T-helper 1 cell treated with Interleukin-12 subunit alpha and Interleukin-12 subunit beta and Interleukin-4 antibody, amounts not matched to agents 30 μg/mL and 1 μg/mL, for 36 hours (primary cell): Measurements from ENCODE around the gene ARL14EPL.

Experiments used
- H3K27ac Mint-ChIP-seq: one replicate; pipeline ENCODE4 v1.8.0; 2021; ENCODE audit warnings: mild to moderate bottlenecking, mixed read lengths
- H3K27me3 Mint-ChIP-seq: one replicate; pipeline ENCODE4 v1.8.0; 2021; ENCODE audit warnings: low read depth, mixed read lengths
- H3K36me3 Mint-ChIP-seq: one replicate; pipeline ENCODE4 v1.8.0; 2021; ENCODE audit warnings: low read depth, mixed read lengths
- H3K4me1 Mint-ChIP-seq: one replicate; pipeline ENCODE4 v1.8.0; 2021; ENCODE audit warnings: low read depth, mixed read lengths
- H3K4me3 Mint-ChIP-seq: one replicate; pipeline ENCODE4 v1.8.0; 2021; ENCODE audit warnings: mild to moderate bottlenecking, moderate library complexity, mixed read lengths
- H3K9me3 Mint-ChIP-seq: one replicate; pipeline ENCODE4 v1.8.0; 2021; ENCODE audit warnings: mixed read lengths

Gene ARL14EPL

GRCh38 chr5:116032094-116032517, at the start of gene ARL14EPL:
ARL14EPL (plus strand) TSS chr5:116032472; CDS start chr5:116051466, 18,994 bp downstream.
- no peaks in the 10 kb centered on the region for H3K4me1 Mint-ChIP-seq
- H3K9me3 Mint-ChIP-seq = no peaks in the 10 kb centered on the region
- no peak within 1 kb of the TSS for H3K27ac Mint-ChIP-seq
- no peaks in the 10 kb centered on the region for H3K36me3 Mint-ChIP-seq
- H3K27me3 Mint-ChIP-seq = peaks cover 22% of the 10 kb centered on the region
- H3K4me3 Mint-ChIP-seq = no peak within 1 kb of the TSS

GRCh38 chr5:115983519-115983918, 48.8 kb upstream of the ARL14EPL start:
- Mint-ChIP-seq H3K4me1 (no peaks in the 10 kb centered on the region), H3K27me3 (peaks cover 3% of the 10 kb centered on the region), H3K9me3 (no peaks in the 10 kb centered on the region), H3K36me3 (no peaks in the 10 kb centered on the region), H3K27ac (no peak overlapping the region), H3K4me3 (no peak overlapping the region)

- no peaks in the 10 kb centered on the region for H3K4me1 Mint-ChIP-seq
- H3K9me3 Mint-ChIP-seq = no peaks in the 10 kb centered on the region
- no peaks in the 10 kb centered on the region for H3K36me3 Mint-ChIP-seq
- no peak overlapping the region for H3K4me3 Mint-ChIP-seq
- peaks cover 3% of the 10 kb centered on the region for H3K27me3 Mint-ChIP-seq
- H3K27ac Mint-ChIP-seq = no peak overlapping the region
Observed at GRCh38 chr5:115985802-115986757, 46.2 kb upstream of the ARL14EPL start.

GRCh38 chr5:115988002-115988401, 44.3 kb upstream of the ARL14EPL start:
- peaks cover 8% of the 10 kb centered on the region for H3K27me3 Mint-ChIP-seq
- H3K4me1 Mint-ChIP-seq = no peaks in the 10 kb centered on the region
- H3K27ac Mint-ChIP-seq = no peak overlapping the region
- H3K36me3 Mint-ChIP-seq = no peaks in the 10 kb centered on the region
- no peaks in the 10 kb centered on the region for H3K9me3 Mint-ChIP-seq
- H3K4me3 Mint-ChIP-seq = no peak overlapping the region

- Mint-ChIP-seq H3K9me3 (no peaks in the 10 kb centered on the region), H3K4me1 (no peaks in the 10 kb centered on the region), H3K27me3 (peaks cover 8% of the 10 kb centered on the region), H3K36me3 (no peaks in the 10 kb centered on the region), H3K4me3 (no peak overlapping the region), H3K27ac (no peak overlapping the region)
Observed at GRCh38 chr5:115992848-115993350, 39.4 kb upstream of the ARL14EPL start.

- H3K4me3 Mint-ChIP-seq = no peak overlapping the region
- H3K9me3 Mint-ChIP-seq = no peaks in the 10 kb centered on the region
- no peak overlapping the region for H3K27ac Mint-ChIP-seq
- H3K27me3 Mint-ChIP-seq = peaks cover 8% of the 10 kb centered on the region
- no peaks in the 10 kb centered on the region for H3K36me3 Mint-ChIP-seq
- H3K4me1 Mint-ChIP-seq = no peaks in the 10 kb centered on the region
Observed at GRCh38 chr5:115995351-115995750, 36.9 kb upstream of the ARL14EPL start.

GRCh38 chr5:116002116-116002906, 30.0 kb upstream of the ARL14EPL start:
- H3K27ac Mint-ChIP-seq = no peak overlapping the region
- no peaks in the 10 kb centered on the region for H3K27me3 Mint-ChIP-seq
- no peaks in the 10 kb centered on the region for H3K9me3 Mint-ChIP-seq

GRCh38 chr5:116004248-116004647, 28.0 kb upstream of the ARL14EPL start:
- H3K9me3 Mint-ChIP-seq = no peaks in the 10 kb centered on the region
- H3K4me1 Mint-ChIP-seq = no peaks in the 10 kb centered on the region
- no peaks in the 10 kb centered on the region for H3K36me3 Mint-ChIP-seq
- no peak overlapping the region for H3K27ac Mint-ChIP-seq
- H3K4me3 Mint-ChIP-seq = no peak overlapping the region
- peaks cover 3% of the 10 kb centered on the region for H3K27me3 Mint-ChIP-seq

More at GRCh38 chr5:116002116-116002906, 30.0 kb upstream of the ARL14EPL start:
- Mint-ChIP-seq H3K4me1 (no peaks in the 10 kb centered on the region), H3K36me3 (no peaks in the 10 kb centered on the region), H3K4me3 (no peak overlapping the region)

- no peaks in the 10 kb centered on the region for H3K4me1 Mint-ChIP-seq
- H3K36me3 Mint-ChIP-seq = no peaks in the 10 kb centered on the region
- H3K9me3 Mint-ChIP-seq = no peaks in the 10 kb centered on the region
- H3K27me3 Mint-ChIP-seq = peaks cover 16% of the 10 kb centered on the region
- H3K27ac Mint-ChIP-seq = no peak overlapping the region
- no peak overlapping the region for H3K4me3 Mint-ChIP-seq
Observed at GRCh38 chr5:116009806-116010205, 22.5 kb upstream of the ARL14EPL start.

- Mint-ChIP-seq H3K4me1 (no peaks in the 10 kb centered on the region), H3K27ac (no peak overlapping the region), H3K9me3 (no peaks in the 10 kb centered on the region), H3K36me3 (no peaks in the 10 kb centered on the region), H3K4me3 (no peak overlapping the region), H3K27me3 (peaks cover 18% of the 10 kb centered on the region)
Observed at GRCh38 chr5:116011046-116011445, 21.2 kb upstream of the ARL14EPL start.

- no peak overlapping the region for H3K4me3 Mint-ChIP-seq
- H3K27me3 Mint-ChIP-seq = peaks cover 18% of the 10 kb centered on the region
- no peaks in the 10 kb centered on the region for H3K4me1 Mint-ChIP-seq
- no peaks in the 10 kb centered on the region for H3K9me3 Mint-ChIP-seq
- no peaks in the 10 kb centered on the region for H3K36me3 Mint-ChIP-seq
- no peak overlapping the region for H3K27ac Mint-ChIP-seq
Observed at GRCh38 chr5:116013207-116013785, 19.0 kb upstream of the ARL14EPL start.

GRCh38 chr5:116013936-116014335, 18.3 kb upstream of the ARL14EPL start:
- Mint-ChIP-seq H3K36me3 (no peaks in the 10 kb centered on the region), H3K9me3 (no peaks in the 10 kb centered on the region), H3K4me1 (no peaks in the 10 kb centered on the region), H3K27ac (no peak overlapping the region), H3K27me3 (peaks cover 18% of the 10 kb centered on the region), H3K4me3 (no peak overlapping the region)

- no peaks in the 10 kb centered on the region for H3K4me1 Mint-ChIP-seq
- H3K27me3 Mint-ChIP-seq = peaks cover 25% of the 10 kb centered on the region
- H3K27ac Mint-ChIP-seq = no peak overlapping the region
- no peaks in the 10 kb centered on the region for H3K9me3 Mint-ChIP-seq
- no peak overlapping the region for H3K4me3 Mint-ChIP-seq
- no peaks in the 10 kb centered on the region for H3K36me3 Mint-ChIP-seq
Observed at GRCh38 chr5:116023619-116024018, 8.7 kb upstream of the ARL14EPL start.

- Mint-ChIP-seq H3K27ac (no peak overlapping the region), H3K9me3 (no peaks in the 10 kb centered on the region), H3K4me1 (no peaks in the 10 kb centered on the region), H3K4me3 (no peak overlapping the region), H3K27me3 (peaks cover 18% of the 10 kb centered on the region), H3K36me3 (no peaks in the 10 kb centered on the region)
Observed at GRCh38 chr5:116025866-116026265, 6.4 kb upstream of the ARL14EPL start.
